Measurements from ENCODE around the gene TSC22D4. TPM values are rescaled to one million over a fixed set of nuclear protein-coding genes. Genes with fewer than 3 reads are reported as not detected.

The TSC22D4 gene
- total RNA-seq, 4 donors from 2014 or later = 29.2 to 65.0 (median 33.7) TPM

GRCh38 chr7:100490483-100491191 lies 11.6 kb upstream of the TSC22D4 start:
- Histone ChIP-seq H3K27me3 (peaks cover 0 to 15% (median 0%) of the 10 kb centered on the region in 4 donors), H3K36me3 (peaks cover 0 to 9% (median 0%) of the 10 kb centered on the region in 3 donors), H3K9me3 (no peaks in the 10 kb centered on the region), H3K27ac (no peak overlapping the region), H3K4me1 (peaks cover 10 to 33% (median 13%) of the 10 kb centered on the region in 3 donors), H3K4me3 (no peak overlapping the region)
- 66 to 86% methylated on average over 4 to 13 of the region's 25 CpGs for WGBS, 2 donors
- intact Hi-C loops (cut with DNase I) = no loop called here
- TF ChIP-seq POLR2A (IDR thresholded peaks at IDR 0.05) (no peak), CTCF (IDR thresholded peaks at IDR 0.05) (no peak)
- no peak for DNase-seq

DNA sequence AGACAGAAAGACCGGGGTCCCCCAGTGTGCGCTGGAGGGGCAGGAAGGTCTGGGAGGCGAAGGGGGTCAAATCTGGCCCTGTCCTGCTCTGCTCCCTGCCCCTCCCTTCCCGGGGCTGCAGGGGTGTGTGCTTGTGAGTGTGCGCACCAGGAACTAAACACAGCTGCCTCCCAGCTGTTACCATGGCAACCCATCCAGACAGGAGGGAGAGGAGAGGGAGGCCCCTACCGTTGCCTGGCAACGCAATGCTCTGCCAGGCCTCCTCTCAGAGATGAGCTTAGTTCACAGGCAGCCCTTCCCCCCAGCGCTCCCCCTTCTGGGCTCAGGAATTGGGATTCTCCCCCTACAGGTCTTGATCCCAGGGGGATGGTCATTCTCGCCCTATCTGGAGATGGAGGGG lies 10.8 kb upstream of the TSC22D4 start:
- peaks cover 0 to 9% (median 0%) of the 10 kb centered on the region in 3 donors for H3K36me3 ChIP-seq
- 38 to 61% methylated on average over 5 of the region's 9 CpGs for WGBS, 2 donors
- H3K27ac ChIP-seq = no peak overlapping the region
- no peaks in the 10 kb centered on the region for H3K9me3 ChIP-seq
- intact Hi-C loops (cut with DNase I) = no loop called here
- peaks cover 0 to 15% (median 0%) of the 10 kb centered on the region in 4 donors for H3K27me3 ChIP-seq
- no peak for TF ChIP-seq POLR2A (IDR thresholded peaks at IDR 0.05)
- peaks cover 10 to 41% (median 13%) of the 10 kb centered on the region in 3 donors for H3K4me1 ChIP-seq
- no peak overlapping the region for H3K4me3 ChIP-seq
- DNase-seq = no peak

DNA sequence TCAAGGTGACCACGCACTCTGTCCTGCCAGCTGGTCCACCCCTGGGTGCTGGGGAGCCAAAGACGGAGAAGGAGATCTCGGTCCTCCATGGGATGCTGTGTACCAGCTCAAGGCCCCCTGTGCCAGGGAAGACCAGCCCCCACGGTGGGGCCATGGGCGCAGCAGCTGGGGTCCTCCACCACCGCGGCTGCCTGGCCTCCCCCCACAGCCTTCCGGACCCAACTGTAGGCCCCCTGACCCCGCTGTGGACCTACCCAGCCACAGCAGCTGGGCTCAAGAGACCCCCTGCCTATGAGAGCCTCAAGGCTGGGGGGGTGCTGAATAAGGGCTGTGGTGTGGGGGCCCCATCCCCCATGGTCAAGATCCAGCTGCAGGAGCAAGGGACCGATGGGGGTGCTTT lies 10.1 kb upstream of the TSC22D4 start:
- H3K27ac ChIP-seq = no peak overlapping the region
- H3K36me3 ChIP-seq = peaks cover 0 to 9% (median 0%) of the 10 kb centered on the region in 3 donors
- H3K4me3 ChIP-seq = no peak overlapping the region
- peaks cover 0 to 15% (median 0%) of the 10 kb centered on the region in 4 donors for H3K27me3 ChIP-seq
- TF ChIP-seq CTCF (IDR thresholded peaks at IDR 0.05) (no peak), POLR2A (IDR thresholded peaks at IDR 0.05) (no peak)
- no peaks in the 10 kb centered on the region for H3K9me3 ChIP-seq
- intact Hi-C loops (cut with DNase I) = no loop called here
- DNase-seq = no peak
- WGBS, 2 donors = 33% methylated on average over 1 of the region's 10 CpGs; no CpG with 5 or more reads in 1 of the 2 donors
- H3K4me1 ChIP-seq = peaks cover 12 to 44% (median 12%) of the 10 kb centered on the region in 3 donors

- DNase-seq = no peak
- Histone ChIP-seq H3K4me3 (no peak overlapping the region), H3K4me1 (peaks cover 6 to 44% (median 14%) of the 10 kb centered on the region in 3 donors), H3K9me3 (no peaks in the 10 kb centered on the region), H3K27ac (no peak overlapping the region), H3K27me3 (peaks cover 0 to 10% (median 0%) of the 10 kb centered on the region in 4 donors), H3K36me3 (peaks cover 0 to 9% (median 0%) of the 10 kb centered on the region in 3 donors)
- intact Hi-C loops (cut with DNase I) = no loop called here
- TF ChIP-seq POLR2A (IDR thresholded peaks at IDR 0.05) = no peak
- no peak for TF ChIP-seq CTCF (IDR thresholded peaks at IDR 0.05)
- 89 to 95% methylated on average over 13 to 20 of the region's 44 CpGs for WGBS, 2 donors
Measured at GRCh38 chr7:100488333-100489095, 9.5 kb upstream of the TSC22D4 start.

- 69 to 80% methylated on average over 3 to 7 of the region's 30 CpGs for WGBS, 2 donors
- intact Hi-C loops (cut with DNase I) = no loop called here
- peaks cover 7 to 46% (median 15%) of the 10 kb centered on the region in 3 donors for H3K4me1 ChIP-seq
Measured at GRCh38 chr7:100486753-100487446, 7.9 kb upstream of the TSC22D4 start.

More at GRCh38 chr7:100486753-100487446, 7.9 kb upstream of the TSC22D4 start:
- H3K36me3 ChIP-seq = peaks cover 0 to 9% (median 0%) of the 10 kb centered on the region in 3 donors
- no peak overlapping the region for H3K4me3 ChIP-seq
- no peaks in the 10 kb centered on the region for H3K9me3 ChIP-seq
- no peak for DNase-seq
- no peak overlapping the region for H3K27ac ChIP-seq
- no peaks in the 10 kb centered on the region for H3K27me3 ChIP-seq
- TF ChIP-seq POLR2A (IDR thresholded peaks at IDR 0.05) (no peak), CTCF (IDR thresholded peaks at IDR 0.05) (no peak)

All from esophagus squamous epithelium (tissue), 5 donors.